Glomerular visceral epithelial cell (primary cell): ENCODE data around the gene CRACR2B.

Experiments used
- DNase-seq: peaks from one replicate; pipeline ENCODE4 v3.0.0-alpha.2; 2016; ENCODE audit errors: extremely low spot score

Gene CRACR2B

DNA sequence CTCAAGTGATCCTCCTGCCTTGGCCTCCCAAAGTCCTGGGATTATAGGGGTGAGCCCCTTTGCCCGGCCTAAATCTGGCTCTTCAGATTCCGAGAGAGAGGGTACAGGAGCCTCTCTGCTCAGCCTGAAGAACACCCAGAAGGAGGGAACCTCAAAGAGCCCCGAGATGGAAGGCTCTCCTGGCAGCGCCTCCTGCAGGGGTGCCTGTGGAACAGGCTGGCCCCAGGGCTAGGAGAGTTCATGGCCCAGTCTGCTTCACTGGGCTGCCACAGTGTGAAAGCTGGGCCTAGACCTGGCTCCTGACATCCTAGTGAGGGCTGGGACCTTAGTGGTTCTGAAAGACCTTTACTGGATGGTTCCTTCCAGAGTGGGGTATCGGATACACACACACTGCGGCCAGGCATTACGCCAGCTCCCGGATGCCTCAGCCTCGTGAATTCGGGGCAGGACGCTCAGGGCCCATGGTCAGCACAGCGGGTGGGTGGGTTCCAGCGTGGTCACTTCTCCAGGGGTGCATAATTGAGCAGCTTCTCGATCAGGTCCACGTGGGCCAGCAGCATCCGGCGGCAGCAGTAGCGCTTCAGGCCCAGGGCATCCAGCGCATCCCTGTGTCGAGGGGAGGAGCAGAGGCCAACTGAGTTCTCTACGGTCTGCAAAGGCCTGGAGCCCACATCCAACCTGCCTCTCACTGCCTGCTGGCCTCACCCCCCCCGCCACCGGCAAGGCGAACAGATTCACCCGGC, 12.3 kb downstream of the CRACR2B start:
- no peak for DNase-seq

DNA sequence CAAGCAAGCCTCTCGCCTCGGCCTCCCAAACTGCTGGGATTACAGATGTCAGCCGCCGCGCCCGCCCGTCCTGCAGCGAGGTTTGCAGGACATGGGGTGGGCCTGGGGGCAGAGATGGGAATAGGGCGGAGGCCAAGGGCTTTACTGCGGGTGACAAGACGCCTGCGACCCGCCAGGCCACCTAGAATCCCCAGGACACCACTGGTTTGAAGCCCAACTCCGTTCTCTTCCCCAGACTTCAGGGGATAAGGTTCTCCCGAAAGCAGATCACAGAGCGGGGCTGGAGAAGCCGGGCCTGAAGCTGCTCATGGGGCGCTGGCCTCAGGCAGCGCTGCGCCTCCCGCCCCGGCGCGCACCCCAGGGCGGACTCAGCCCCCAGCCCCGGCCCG, 14.3 kb downstream of the CRACR2B start:
- DNase-seq = no peak

DNA sequence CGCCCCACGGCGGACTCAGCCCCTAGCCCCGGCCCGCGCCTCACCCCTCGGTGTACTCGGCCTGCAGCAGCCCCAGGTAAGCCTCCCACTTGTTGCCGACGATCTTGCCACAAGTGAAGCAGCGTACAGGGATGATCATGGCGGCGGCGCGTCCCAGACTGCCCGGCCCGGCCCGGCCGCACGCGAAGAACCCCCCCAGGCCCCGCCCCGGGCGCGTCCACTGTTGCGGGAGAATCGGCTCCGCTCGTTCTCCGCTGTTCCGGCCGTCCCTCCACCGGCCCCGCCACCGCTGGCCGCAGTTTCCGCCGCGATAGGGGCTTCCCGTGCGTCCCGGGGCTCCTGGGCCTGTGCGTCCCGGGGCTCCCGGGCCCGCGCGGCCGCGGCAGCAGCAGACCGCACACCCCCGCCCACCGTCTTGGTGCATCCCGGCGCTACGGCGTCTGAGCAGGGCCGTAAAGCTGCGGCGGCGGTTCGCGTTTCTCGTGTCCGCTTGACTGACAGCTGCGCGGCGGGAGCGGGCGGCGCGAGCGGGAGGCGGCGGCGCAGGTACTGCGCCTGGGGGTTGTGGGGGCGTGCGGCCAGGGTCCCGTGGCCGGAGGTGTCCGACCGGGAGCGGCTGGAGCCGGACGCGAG, 14.8 kb downstream of the CRACR2B start, which contains the start of the genes POLR2L and TSPAN4:
Gene POLR2L (minus strand): TSS at position 160 of the 633 bp plus-strand sequence. CDS start 21 bp downstream, at position 139.
Gene TSPAN4 (plus strand): TSS at position 483 of the 633 bp plus-strand sequence. CDS start 7,453 bp downstream, outside the sequence.
- peak; percentile 85 for DNase-seq

DNA sequence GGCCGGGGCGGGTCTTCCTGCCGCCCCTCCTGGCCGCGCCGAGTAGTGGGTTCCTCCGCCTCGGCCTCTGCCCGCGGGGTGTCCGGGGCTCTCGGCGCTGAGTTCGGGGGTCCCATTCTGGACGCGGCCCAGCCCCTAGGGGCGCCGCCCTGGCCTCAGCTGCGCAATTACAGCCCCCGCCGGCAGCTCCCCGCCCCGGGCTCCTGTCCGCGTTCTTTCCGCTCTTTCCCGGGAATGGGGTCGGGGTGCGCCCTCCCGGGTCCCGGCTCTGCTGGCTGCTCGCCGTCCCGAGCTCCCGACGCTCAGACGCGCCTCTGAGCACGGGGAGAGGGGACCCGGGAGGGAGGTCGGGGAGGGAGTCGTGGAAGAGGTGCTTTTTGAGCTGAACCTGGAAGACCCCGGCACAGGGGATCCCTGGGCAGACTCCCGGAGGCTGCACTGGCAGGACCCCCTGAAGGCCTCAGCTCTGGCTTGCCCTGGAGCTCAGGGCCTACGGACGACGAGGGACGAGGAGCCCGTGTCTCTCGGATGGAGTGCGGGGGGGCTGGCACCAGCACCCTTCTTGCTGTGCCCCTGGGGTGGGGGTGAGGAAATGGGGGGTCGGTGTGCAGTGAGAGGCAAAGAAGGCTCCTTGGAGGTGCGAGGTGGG, 15.5 kb downstream of the CRACR2B start:
- DNase-seq = no peak

DNA sequence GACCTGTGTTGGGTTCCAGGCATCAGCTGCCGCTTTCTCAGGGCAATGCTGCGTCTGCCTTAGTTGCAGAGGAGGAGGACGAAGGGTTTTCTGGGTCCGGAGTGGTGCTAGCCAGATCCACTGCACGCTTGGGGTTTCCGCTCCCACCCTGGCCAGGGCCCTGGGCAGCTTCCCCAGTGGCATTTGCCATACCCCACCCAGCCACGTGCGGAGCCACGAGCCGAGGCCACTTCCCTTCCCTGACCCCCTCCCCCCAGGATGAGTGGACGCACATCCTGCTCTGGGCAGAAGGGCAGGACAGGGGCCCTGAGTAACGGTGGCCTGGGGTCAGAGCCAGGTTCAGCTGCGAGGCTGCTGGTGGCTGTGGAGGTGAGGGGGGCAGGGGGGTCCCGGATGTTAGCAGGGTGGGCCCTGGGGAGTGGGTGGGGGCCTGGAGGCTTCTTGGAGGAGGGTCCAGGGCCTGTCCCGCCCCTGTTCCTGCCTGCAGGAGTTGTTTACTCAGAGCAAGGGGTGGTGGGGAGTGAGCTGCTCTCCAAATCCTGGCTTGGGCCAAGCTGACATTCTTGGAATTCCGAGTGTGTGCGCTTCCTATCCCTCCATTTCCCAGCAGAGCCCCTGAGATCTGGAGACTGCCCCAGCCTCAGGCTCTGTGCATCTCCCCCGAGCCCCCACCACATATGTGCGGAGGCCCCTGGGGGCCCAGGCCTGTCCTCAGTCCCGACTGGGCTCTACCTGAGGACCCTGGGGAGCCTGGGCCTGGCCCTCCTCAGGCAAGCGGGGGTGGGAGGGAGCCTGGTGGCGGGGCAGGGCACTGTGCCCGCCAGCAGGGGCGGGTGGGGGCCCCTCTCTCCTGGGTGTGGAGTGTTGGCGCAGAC, 16.3 kb downstream of the CRACR2B start:
- peak; percentile 92 for DNase-seq

DNA sequence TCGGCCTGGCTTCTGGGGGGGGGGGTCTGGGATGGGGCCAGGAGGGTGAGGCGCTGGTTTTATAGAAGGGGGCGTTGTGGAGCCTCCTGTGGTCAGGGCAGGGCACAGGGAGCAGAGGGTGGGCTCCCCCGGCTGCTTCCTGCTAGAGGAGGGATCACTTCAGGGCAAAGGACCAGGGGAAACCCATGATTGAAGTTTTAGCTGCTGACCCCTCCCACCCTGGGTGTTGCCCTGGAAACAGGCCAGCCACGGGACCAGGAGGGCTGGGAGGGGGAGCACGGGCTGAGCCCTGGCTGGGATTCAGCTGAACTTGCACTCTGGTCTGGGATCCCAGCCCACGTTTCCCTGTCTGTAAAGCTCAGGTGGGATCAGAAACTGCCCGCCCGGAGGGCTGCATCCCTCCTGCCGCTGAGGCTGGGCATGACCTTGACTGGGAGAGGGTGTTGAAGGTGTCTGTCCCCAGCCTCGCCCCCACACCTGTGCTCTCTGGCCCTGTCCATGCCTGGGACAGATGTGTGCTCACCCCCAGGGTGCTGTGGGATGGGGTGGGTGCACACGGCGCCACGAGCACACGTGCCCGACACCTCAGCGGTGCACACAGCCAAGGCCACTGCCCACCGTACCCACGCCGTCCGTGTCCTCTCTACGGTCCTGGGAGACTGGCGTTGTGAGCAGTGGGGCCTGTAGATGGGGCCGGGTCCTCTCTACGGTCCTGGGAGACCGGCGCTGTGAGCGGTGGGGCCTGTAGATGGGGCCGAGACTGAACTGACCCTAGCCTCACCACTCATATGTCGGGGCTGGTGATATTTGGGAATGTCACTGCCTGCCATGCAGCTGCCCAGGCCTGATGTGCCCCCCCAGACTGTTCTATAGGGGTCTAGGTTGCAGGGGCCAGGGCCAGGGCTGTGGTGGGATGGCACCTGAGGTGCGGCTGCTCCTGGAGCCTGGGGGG, 17.2 kb downstream of the CRACR2B start:
- DNase-seq = peak; percentile 94

DNA sequence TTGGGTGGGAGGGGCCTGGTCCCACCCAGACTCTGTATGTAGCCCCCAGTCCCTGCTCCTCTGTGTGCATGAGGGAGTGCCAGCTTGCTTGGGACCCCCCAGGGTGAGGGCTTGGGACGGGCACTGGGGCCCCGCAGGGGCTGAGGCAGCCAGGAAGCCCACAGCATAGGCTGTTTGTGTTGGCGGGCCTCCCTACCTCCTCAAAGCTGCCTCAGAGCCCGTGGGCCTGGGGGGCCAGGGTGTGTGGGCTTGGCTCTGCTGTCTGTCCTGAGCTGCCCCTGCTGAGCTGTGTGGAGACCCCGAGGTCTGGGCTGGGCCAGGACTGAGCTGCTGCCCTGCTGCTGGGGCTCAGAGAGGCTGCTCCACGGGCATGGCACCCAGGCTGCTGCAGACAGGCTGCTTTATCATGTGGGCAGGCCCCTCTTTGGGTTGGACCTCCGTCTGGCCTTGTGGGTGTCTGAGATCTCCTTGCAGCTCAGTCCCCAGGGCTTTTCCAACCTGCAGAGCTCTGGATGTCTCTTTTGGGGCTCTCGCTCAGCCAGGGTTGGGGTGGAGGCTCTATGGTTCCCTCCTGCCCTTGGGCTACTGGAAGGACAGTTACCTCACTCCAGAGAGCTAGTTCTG, 18.3 kb downstream of the CRACR2B start:
- peak; percentile 55 for DNase-seq

DNA sequence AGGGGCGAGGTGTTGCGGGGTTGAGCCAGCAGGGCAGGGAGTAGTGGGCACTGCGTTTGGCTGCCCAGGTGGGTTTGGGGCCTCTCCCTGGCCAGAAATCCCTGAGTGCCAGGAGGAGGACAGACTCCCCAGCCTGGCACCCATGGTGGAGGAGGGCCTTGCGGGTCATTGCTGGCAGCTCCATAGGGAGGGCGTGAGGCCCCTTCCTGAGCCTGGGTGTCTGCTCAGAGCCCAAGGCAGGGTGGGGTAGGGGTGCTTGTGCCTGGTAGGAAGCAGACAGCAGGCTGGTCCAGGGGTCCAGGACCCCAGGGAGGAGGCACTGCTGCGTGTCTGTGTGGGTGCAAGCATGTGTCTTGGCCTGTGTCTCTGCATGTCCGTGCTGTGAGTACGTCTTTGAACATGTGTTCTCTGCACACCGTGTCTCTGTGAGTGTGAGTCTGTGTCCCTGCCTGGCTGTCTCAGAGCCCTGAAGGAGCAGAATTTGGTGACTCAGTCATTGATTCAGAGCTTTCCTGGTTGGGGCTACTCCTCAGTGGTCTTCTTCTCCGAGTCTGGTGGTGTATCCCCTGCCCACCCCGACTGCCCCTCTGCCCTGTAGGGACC, 18.9 kb downstream of the CRACR2B start:
- DNase-seq = no peak

DNA sequence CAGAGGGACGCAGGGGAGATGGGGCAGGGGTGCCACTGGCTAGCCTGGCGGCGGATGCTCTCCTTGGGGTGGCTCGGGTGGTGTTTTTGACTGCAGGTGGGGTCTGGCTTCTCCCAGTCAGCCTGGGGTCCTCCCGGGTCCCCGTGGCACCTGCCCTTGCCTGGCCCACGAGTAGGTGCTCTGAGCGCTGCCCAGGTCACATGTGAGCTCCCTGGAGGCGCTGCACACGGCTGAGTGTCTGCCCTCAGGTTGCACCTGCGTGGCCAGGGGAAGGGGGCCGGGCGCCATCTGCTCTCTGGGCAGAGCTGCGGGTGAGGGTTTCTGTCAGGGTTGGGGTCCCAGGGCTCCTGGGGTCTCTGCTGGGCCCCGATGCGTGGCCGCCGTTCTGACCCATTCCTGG, 20.2 kb downstream of the CRACR2B start:
- DNase-seq = no peak

DNA sequence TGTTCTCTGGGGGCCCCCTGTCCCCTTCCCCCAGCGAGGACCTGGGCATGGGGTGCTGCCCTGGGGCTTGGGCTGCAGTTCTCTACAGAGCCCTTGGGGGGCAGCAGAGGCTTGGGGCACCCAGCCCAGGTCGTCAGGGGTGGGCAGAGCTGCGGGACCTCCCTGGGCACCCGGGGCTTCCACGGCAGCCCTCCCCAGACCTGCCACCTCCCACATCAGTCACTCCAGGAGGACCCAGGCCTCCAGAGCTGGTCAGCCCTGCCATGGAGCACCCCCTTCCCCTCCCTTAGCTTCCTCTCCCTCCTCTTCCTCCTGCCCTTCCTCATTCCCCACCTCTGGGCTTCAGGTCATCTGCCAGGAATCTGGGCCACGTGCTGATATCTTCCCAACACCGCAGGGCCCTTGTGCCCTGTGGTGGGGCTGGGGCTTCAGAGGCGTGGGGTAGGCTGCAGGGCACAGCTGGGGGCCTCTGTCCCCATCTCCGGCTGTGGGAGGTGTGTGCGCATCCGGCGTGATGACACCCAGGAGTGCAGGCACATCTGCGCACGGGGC, 20.7 kb downstream of the CRACR2B start:
- DNase-seq = peak; percentile 48

DNA sequence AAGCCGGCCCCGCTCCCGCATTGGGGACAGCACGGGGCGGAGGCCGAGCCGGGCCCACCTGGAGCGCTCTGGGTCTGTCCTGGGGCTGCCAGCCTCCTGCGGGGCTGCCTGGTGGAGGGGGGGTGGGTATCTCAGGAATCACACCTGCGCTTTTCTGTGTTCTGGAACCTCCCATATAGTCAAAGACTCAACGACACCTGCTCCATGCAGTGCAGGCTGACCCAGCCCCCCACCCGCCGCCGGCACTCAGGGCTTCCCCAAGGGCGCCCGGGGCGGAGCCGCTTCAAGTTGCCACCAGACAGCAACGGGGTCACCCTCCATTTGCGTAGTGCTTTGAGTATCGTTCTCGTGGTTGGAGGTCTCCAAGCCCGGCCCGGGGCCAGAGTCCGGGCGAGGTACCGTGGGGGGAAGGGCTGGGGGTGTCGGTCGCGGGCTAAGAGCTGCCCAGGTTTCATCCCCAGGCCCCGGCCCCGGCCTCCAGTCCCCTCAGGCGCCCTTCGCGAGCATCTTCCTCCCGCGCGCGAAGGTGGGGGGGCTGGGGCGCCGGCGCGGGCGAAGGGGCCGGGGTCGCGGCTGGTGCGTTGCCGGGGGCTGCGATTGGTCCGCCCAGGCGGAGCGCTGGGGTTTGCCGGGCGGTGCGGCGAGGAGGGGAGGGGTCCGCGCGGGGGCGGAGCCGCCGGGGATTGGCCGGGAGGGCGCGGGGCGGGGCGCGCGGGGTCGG, 21.5 kb downstream of the CRACR2B start:
- no peak for DNase-seq

DNA sequence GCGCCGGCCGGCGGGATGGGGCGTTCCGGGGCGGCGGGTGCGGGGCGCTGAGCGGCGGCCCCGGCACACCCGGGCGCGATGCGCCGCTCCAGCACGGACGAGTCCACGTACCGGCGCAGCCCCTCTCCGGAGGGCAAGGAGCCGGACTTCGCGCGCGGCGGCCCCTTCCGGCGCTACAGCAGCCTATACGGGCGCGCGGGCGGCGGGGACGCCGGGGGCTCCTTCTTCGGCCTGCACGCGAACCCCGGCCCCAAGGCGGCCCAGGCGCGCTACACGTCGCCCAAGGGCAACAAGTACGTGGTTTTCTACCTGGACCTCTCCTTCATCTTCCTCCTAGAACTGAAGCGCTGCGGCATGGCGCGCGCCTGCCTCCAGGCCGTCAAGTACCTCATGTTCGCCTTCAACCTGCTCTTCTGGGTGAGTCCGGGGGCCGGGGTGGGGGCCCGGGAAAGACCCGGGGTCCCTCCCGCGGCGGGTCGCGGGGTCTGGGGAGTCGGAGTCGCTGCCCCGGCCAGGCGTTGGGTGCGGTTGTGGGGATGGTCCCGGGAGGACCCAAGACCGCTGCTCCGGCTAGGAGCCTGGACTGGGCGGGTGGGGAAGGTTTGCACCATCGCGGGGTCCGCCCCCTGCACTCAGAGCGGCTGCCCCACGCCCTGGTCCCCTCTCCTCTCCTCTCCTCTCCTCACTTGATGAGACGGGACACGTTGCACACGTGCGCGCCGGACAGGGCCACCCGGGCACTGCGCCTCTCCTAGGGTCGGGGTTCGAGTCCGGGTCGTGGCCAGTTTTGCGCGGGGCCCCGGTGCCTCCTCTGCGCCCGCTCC, 22.4 kb downstream of the CRACR2B start:
- no peak for DNase-seq

DNA sequence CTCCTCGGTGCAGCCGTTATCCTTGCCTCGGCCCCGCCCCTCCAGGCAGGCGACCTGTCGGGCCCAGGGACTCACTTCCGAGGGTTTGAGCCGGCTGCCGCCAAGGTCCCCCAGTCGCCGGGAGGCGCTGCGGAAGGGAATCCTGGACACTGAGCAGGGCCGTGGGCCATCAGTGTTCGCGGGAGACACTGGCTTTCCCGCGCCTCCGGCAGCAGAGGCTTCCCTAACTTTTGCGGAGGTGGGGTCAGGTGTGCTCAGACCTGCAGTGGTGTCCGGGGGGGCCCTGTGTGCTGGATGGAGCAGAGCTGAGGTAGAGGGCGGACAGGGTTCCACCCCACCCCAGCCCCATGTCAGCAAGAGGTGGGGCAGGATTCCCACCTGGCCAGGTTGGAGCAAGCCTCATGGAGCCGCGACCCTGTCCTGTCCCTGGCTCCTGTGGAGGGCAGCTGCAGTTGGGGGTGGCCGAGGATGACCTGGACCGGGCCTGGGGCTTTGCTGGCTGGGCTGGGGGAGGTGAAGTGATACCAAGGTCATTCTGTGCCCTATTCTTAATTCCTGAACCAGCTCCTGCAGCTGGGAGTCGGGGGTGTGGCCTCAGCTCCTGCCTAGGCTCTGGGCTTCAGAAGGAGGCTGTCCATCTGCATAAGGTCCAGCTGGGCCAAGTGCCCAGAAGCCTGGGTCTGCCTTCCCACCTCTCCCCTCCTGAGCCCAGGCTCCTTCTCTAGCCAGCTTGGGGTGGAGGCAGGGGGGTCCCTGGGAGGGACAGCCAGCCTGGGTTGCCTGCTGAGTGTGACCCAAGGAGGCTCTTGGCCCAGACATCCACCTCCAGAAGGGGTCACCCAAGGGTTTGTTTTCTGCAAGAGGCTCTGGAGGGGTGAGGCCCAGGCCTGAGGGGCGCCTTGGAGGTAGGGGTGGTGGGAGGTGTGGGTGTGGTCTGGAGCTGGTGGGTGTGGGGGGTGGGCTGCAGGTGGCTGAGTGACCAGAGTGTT, 23.4 kb downstream of the CRACR2B start:
- no peak for DNase-seq

DNA sequence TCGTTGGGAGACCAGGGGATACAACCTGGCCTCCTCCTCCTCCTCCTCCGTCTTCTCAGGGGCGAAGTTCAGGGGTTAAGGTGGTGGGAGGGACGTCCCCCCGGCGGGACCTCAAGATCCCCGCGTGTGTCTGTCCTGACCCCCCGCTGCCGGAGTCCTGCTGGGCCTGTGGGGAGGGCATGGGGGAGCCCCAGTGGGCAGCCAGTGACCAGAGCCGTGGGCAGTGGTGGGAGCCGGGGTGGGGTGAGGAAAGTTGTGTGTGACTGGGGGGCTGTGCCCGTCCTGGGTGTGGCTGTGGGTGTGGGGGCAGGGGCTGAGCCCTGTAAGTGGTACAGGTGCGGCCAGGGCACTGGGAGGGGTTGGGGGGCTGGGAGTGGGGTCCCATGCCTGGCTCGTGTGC, 25.0 kb downstream of the CRACR2B start:
- DNase-seq = no peak

DNA sequence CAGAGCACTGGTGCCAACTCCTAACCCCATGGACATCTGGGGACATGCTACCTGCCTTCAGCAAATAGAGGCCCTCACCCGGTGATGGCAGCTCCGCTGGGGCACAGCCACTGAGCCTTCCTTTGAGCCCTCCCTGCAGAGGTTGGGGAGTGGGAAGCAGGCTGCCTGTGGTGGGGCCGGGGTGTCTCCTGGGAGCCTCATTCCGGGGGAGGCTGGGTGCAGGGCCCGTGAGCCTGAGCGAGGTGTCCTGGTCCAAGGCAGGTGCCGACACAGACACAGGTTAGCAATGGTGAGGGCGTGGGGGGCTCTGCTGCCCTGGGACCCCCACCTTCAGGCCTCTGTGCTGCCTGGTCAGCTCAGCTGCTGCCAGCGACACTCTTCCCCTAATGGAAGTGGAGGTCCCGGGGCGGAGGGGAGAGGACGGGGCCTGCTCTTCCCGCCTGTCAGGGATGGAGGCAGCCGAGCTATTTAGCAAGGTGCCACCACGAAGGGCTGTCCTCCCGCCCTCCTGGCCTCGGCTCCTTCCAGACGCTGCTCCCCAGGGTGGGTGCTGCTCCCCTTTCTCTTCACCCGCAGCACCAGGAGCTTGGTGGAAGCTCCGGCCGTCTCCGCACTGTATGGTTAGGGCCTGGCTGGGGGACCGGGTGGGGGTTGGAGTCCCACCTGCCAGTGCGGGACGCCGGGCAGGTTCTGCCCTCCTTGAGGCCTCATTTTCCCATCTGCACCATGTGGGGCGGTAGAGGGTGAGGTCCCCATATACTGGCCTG, 26.1 kb downstream of the CRACR2B start:
- DNase-seq = no peak
